Suprapubic skin (tissue), 4 donors: ENCODE data around the gene PHLDA1.

Source experiments
- CTCF ChIP-seq, 2 donors: fragments of 200-600 bp in 1 of 2; fragments of 450-650 bp in 1 of 2; sonication (generic) in 1 of 2; IDR thresholded peaks; one replicate each; pipeline ENCODE4 v1.5.1; 2016 to 2019; ENCODE audit warnings: antibody characterized with exemption in 2 of 2, mild to moderate bottlenecking in 1 of 2, moderate library complexity in 1 of 2
- EP300 ChIP-seq: sonication (generic); formaldehyde crosslinking; IDR thresholded peaks from one replicate; pipeline ENCODE4 v1.6.1; 2017; ENCODE audit warnings: antibody characterized with exemption
- POLR2A ChIP-seq, 2 donors: fragments of 450-650 bp; IDR thresholded peaks; one replicate each; pipeline ENCODE4 v1.6.1; 2017; ENCODE audit warnings: antibody characterized with exemption in 2 of 2, mild to moderate bottlenecking in 2 of 2, moderate library complexity in 2 of 2
- POLR2AphosphoS5 ChIP-seq, 3 donors: sonication (generic); formaldehyde crosslinking; IDR thresholded peaks; one replicate each; pipeline ENCODE4 v1.6.1; 2017; ENCODE audit warnings: antibody characterized with exemption in 3 of 3

- TF ChIP-seq CTCF (IDR thresholded peaks at IDR 0.05) (no peak), EP300 (no peak), POLR2A (IDR thresholded peaks at IDR 0.05) (no peak), POLR2AphosphoS5 (IDR thresholded peaks at IDR 0.05) (no peak)
Observed at GRCh38 chr12:76012644-76013043, 18.9 kb downstream of the PHLDA1 start.
